Lower leg skin (tissue), 4 donors: ENCODE measurements around the gene NRG3. TPM values are rescaled to one million over a fixed set of nuclear protein-coding genes. Genes with fewer than 3 reads are reported as not detected.

ENCODE experiments used
- DNase-seq, 2 donors: peaks; one replicate each; pipeline ENCODE4 v3.0.0-alpha.2; 2019; ENCODE audit warnings: low spot score in 2 of 2
- H3K4me3 ChIP-seq: fragments of 200-600 bp; sonication (generic); 2 replicates; pipeline ENCODE4 v1.5.1; 2017; ENCODE audit warnings: mild to moderate bottlenecking, low read depth; ENCODE audit not compliant: poor library complexity, severe bottlenecking
- POLR2A ChIP-seq, 2 donors: fragments of 450-650 bp; IDR thresholded peaks; one replicate each; pipeline ENCODE4 v1.6.1; 2016 to 2017; ENCODE audit warnings: antibody characterized with exemption in 2 of 2, mild to moderate bottlenecking in 1 of 2, moderate library complexity in 1 of 2
- WGBS, 2 donors: methylation state at CpG; one replicate each; pipeline ENCODE4 v1.1.5; 2018; 5-methylcytosine and 5-hydroxymethylcytosine counted together
- intact Hi-C: fragments of 100-400 bp; cut with DNase I; formaldehyde crosslinking; loops from one replicate; pipeline ENCODE4 v1.15.0; 2023; ENCODE audit warnings: low total_unique reads
- total RNA-seq, 4 donors: library from RNA; depleted of rRNA; stranded (reverse); fragments of >200 nt; gene quantifications; one replicate each; pipeline ENCODE4 v1.1.0, GENCODE V29; 2016
- TF ChIP-seq, protein P1 (sequence below), 3 donors: fragments of 450-650 bp; IDR thresholded peaks; one replicate each; pipeline ENCODE4 v1.5.1; 2016; ENCODE audit warnings: antibody characterized with exemption in 3 of 3, mild to moderate bottlenecking in 3 of 3, moderate library complexity in 2 of 3

Gene NRG3
- total RNA-seq, 4 donors from 2014 or later = 0.15 to 2.5 (median 0.50) TPM

DNA sequence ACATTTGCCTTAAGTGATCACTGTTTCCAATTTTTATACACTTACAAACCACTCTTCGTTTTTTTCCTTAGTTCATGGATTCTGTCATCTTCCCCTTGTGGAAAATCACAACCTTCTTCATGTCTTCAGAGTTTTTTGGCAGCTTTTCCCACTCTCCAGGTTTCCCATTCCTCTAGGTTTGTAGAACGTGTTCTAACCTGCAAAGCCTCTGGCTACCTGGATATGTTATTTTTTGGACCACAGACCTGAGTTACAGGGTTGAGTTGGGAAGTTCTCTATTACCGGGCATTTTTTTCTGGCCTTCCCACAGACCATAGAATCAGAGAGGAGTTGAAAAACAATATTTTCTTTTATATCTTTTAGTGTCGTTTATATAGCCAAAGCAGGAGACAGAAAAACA lies 30.2 kb downstream of the NRG3 start:
- WGBS, 2 donors = 49 to 56% methylated on average over 4 of the region's 4 CpGs
- intact Hi-C loops = no loop called here
- DNase-seq = no peak
- TF ChIP-seq, protein P1, sequence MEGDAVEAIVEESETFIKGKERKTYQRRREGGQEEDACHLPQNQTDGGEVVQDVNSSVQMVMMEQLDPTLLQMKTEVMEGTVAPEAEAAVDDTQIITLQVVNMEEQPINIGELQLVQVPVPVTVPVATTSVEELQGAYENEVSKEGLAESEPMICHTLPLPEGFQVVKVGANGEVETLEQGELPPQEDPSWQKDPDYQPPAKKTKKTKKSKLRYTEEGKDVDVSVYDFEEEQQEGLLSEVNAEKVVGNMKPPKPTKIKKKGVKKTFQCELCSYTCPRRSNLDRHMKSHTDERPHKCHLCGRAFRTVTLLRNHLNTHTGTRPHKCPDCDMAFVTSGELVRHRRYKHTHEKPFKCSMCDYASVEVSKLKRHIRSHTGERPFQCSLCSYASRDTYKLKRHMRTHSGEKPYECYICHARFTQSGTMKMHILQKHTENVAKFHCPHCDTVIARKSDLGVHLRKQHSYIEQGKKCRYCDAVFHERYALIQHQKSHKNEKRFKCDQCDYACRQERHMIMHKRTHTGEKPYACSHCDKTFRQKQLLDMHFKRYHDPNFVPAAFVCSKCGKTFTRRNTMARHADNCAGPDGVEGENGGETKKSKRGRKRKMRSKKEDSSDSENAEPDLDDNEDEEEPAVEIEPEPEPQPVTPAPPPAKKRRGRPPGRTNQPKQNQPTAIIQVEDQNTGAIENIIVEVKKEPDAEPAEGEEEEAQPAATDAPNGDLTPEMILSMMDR (IDR thresholded peaks at IDR 0.05) = no peak
- TF ChIP-seq POLR2A (IDR thresholded peaks at IDR 0.05) = no peak
- H3K4me3 ChIP-seq = no peak overlapping the region

DNA sequence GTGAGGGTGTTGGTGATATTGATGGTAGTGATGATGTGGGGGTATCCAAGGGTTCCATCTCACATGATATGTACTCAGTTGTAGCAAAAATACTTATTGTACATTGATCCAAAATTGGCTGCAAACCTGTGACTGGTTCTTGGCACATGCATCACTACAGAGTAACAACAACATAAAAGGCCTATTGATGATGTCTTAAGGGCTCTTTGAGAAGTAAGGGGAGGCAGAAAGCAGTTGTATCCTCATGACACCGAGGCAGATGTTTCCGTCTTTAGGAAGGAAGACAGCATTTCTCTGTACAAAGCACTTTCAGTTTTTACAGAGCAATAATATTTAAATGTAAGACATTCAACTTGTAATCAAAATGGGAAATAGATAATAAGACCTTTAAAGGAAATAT lies 34.5 kb downstream of the NRG3 start:
- WGBS, 2 donors = 77 to 79% methylated on average over 2 of the region's 2 CpGs
- TF ChIP-seq POLR2A (IDR thresholded peaks at IDR 0.05) = no peak
- TF ChIP-seq, protein P1 (IDR thresholded peaks at IDR 0.05) = no peak
- intact Hi-C loops = no loop called here
- no peak for DNase-seq
- H3K4me3 ChIP-seq = no peak overlapping the region

DNA sequence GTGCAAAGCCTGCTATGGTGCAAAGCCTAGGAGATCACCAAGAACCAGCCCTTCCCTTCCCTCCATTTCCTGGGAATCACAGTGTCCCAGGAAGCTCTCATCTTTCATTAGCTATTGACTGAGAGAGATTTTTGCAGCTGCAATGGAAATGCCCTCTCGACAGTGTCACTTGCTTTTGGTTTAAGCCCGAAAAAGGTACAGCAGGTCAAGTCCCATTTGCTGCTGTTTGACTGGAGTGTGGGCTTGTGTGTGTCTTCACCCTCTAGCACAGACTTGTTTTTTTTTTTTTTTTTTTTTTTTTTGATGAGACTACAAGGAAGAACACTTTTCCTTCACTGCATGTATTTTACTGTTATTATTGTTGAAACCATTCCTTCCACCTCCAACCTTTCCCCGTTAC lies 36.3 kb downstream of the NRG3 start:
- intact Hi-C loops = no loop called here
- no peak for DNase-seq
- 85 to 92% methylated on average over 3 of the region's 3 CpGs for WGBS, 2 donors
- TF ChIP-seq, protein P1 (IDR thresholded peaks at IDR 0.05) = no peak
- TF ChIP-seq POLR2A (IDR thresholded peaks at IDR 0.05) = no peak
- H3K4me3 ChIP-seq = no peak overlapping the region

DNA sequence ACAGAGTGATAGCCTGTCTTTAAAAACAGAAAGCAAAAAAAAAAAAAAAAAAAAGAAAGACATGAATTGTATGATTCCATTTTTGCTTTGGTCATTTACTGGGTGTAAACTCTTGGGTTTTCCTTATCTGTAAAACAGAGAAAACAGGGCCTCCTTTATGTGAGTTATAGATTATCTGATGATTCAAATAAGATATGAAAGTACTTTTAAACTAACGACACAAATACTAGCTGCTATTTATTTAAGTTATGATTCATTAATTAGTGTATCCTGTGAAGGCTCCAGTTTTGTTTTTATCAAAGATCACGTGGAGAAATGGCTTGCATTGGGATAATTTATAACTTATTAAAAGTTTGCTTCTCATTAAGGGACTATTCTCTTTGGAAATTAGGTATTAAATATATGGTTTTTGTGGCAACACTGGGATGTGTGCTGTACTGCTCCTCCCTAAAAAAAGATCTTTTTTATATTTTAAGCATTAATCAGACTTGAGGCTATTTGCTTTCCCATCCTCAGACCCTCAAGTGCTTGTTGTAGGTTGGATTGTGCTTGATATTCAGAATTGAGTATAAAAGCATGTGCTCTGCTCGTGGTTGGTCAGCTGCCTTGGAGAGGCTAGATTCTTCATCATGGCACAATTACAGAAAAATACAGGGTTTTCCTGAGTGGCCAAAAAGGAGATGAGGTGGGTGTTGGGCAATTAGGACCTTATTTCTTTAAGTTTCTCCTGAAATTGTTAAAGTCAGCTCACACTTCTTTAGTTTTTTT lies 39.9 kb downstream of the NRG3 start:
- intact Hi-C loops = no loop called here
- WGBS, 2 donors = 60 to 61% methylated on average over 3 of the region's 3 CpGs
- DNase-seq = no peak

DNA sequence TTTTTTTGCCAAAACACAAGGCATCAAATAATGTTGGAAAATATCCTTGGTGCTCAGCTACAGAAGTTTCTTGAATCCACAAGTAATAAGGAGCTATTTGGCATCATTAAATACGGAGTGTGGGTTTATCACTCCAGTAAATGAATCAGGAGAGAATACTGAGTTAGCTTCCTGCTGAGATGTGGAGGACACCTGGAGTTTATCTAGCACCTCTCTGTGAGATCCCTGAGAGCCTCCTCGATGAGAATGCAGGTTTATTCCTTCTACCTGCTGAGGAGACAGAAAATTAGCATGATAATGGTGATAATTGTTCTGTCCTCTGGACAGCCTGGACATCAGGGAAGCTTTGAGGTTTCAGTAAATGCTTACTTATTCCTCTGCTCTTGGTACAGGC lies 40.5 kb downstream of the NRG3 start:
- H3K4me3 ChIP-seq = no peak overlapping the region
- DNase-seq = no peak
- no peak for TF ChIP-seq POLR2A (IDR thresholded peaks at IDR 0.05)
- TF ChIP-seq, protein P1 (IDR thresholded peaks at IDR 0.05) = no peak
- 28 to 44% methylated on average over 2 of the region's 2 CpGs for WGBS, 2 donors
- intact Hi-C loops = no loop called here

More for the DNA sequence above, 39.9 kb downstream of the NRG3 start:
- H3K4me3 ChIP-seq = no peak overlapping the region
- TF ChIP-seq, protein P1 (IDR thresholded peaks at IDR 0.05) = no peak
- TF ChIP-seq POLR2A (IDR thresholded peaks at IDR 0.05) = no peak

DNA sequence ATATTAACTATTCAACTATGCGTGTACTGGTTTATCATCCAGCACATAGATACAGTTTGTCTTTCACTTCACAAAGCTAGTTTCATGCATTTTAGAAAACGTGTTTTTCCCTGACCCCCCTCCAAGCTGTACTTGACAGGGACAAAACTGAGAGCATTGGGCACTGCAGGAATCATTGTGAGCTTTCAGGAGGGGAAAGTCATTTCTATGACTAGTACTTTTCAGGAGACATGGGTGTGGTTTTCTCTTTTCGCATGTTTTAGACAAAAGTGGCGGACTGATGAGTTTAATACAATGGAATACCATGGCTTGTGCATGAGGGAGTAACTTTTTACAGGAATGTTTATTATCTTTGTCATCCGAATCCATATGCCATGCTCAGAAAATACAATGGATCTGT lies 42.7 kb downstream of the NRG3 start:
- TF ChIP-seq, protein P1 (IDR thresholded peaks at IDR 0.05) = no peak
- no peak for TF ChIP-seq POLR2A (IDR thresholded peaks at IDR 0.05)
- DNase-seq = no peak
- no peak overlapping the region for H3K4me3 ChIP-seq
- intact Hi-C loops = no loop called here
- WGBS, 2 donors = 74 to 76% methylated on average over 5 of the region's 5 CpGs
